HG03039 (cell line): Measurements from ENCODE around the gene IDUA.

Experiments used
- ATAC-seq: cut with Tn5 transposase; IDR thresholded peaks from one replicate; pipeline ENCODE4 v1.9.1; 2021; ENCODE audit warnings: mild to moderate bottlenecking, moderate library complexity; ENCODE audit not compliant: unreplicated experiment

IDUA gene

DNA sequence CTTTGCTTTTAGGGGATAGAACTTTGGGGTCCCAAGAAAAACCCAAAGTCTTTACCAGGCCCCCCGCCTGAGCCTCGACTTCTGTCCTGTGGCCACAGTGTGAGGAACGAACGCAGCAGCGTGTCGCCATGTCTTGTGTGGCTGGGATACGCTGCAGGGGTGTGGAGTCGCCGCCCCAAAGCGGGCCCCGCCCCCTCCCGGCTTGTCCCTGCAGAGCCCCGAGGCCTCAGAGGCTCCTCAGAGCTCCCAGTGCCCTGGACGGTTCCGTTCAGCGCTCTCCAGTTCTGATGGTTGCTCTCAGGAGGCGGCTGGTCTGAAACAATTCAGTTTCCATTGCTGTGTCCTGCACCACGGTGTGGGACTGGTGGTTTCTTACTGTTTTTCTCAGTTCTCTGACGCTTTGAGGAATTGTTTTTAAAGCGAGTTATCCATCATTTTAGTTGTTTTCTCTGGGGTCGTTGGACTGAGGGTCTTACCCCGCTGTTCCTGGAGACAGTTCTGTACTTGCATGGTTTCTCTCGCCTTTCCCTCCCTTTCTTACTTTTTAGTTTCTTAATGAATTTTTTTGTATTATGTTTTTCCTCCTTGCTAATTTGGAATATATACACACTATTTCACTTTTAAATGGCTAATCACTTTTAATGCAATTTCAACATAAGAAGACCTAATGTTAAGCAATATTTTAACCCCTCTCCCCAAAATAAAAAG, 1.6 kb upstream of the IDUA start:
- ATAC-seq: no peak

DNA sequence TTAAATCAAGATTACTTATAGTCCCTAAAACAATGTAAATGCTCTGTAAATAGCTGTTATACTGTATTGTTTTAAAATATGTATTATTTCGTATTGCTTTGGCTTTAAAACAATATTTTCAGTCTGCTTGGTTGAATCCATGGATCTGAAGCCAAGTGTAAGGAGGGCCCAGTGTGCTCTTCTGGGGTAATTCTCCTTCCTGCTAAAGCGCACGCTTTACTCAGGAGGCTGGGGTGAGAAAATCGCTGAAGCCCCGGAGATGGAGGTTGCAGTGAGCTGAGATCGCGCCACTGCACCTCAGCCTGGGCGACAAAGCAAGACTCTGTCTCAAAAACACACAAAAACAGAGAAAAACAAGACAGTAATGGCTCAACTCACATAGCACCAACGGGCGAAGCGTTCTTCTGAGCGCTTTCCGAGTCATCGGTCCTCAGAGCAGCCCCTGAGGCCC, 391 bp upstream of the IDUA start:
- ATAC-seq: no peak

DNA sequence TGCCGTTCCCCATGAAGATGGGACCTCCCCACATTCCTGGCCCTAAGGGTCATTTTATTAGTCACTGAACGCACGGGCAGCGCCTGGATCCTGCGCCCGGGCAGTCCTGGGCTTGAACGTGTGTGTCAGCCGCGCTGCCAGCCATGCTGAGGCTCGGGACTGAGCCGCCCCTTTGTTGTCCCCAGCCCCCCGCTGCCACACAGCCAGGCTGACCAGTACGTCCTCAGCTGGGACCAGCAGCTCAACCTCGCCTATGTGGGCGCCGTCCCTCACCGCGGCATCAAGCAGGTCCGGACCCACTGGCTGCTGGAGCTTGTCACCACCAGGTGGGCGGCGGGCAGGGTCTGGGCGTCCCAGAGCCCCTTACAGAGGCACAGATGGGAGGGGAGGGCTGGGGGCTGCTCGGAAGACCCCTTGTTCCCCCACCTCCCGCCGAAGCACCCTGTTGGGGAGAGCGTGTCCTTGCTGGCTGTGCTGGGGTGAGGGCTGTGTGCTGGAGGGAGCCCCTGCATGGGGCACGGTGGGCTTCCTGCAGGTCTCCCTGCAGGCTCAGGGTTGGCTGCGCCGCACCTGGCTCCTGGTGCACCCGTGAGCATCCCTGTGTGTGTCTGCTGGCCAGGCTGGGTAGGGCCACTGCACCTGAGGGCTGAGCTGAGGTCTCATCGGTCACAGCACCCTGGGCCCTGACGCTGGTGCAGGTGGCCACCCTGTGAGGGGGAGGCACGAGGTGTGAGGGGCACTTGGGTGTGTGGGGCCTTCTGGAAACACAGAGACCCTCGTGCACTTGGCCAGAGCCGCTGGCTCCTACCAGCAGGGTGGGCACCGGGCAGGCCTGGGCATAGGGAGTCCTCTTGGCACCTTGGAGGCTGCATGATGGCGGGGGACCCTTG, 1.0 kb downstream of the IDUA start:
- no peak for ATAC-seq

DNA sequence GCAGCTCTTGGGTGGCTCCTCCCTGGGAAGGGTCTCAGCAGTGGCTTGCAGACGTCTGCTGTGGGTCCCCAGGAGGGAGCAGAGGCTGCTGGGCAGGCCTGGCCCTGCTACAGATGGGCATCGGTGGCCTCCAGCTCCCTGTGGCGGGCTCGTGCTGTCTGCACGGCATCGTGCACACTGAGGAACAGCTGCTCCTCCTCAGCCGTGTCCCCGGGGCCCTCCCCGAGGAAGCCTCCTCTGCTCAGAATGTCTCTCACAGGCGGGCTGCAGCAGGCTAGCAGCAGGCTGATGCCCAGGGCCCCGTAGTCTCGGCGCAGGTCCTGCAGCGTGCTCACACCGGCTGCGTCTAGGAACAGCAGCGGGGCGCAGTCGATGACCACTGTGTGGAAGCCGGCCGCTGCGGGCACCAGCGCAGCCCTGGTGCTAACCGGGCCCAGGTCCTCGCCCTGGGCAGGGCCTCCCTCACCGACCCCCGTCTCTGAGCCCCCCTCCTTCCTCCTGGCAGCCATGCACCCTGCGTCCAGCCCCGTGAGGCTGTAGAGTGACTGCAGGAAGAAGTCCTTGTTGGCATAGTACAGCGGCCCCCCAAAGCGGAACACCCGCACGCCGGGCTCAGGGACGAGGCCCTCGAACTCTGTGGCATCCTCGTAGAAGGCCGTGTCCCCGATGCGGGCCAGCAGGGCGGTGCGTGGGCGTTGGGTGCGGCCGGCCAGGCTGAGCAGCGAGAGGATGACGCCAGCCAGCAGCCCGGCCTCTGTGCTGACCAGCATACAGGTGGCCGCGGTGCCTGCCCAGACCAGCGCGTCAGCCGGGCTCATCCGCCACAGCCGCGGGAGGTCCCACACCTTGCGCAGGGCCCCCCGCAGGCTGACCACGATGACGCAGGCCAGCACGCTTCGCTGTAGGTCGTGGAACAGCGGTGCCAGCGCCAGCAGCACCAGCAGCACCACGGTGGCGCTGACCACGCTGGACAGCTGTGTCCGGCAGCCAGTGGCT, 2.2 kb downstream of the IDUA start:
- no peak for ATAC-seq

DNA sequence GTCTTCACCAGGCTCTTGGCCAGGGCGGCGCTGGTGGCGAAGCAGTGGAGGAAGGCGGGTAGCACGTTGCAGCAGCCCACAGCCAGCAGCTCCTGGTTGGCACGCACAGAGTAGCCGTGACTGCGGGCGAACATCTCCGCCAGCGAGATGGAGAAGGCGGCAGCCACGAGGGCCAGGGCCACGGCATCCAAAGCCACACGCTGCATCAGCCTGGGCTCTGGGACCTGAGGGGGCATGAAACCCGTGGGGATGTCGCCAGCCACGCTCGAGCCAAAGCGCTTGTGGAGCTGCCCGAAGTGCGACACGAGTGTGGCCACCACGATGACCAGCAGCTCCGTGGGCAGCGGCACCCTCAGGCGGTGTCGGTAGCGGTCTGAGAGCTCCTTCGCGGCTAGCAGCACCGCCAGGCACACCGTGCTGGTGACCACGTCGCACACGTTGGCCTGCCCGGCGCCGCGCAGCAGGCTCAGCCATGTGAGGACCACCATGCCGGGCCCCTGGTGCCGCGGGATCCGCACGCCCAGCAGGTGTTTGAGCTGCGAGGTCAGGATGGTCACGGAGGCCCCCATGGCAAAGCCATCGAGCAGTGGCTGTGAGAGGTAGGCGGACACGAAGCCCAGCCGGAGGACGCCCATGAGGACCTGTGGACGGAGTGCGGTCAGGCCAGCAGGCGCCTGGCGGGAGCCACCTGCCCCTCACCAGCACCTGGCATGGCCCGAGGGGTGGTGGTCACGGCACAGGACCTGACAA, 3.1 kb downstream of the IDUA start:
- no peak for ATAC-seq

DNA sequence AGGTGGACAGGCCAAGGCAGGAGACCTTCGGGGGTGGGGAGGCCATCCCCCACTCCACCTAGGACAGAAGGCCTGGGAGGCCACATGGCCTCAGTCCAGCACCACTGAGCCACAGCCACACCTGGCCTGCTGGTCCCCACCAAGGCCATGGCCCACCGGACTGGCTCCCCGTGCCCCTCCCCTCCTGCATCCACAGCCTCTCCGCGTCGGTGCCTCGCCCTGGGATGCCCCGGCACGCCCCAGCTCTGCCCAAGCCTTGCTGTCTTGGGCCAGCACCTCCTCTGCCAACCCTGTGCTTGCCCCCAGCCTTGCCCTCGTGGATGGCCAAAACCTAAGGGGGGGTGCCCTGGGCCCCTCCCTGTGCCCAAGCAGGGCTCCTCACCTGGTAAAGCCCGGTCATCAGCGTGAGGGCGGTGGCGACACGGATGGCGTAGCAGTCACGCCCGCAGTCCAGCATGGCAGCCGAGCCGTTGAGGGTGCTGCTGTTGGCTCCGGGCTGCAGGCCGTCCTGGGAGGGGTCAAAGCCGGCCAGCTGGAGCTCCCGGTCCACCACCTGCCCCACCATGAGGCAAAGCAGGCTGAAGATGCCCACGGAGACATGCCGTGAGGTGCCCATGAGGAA, 4.0 kb downstream of the IDUA start:
- ATAC-seq: no peak

DNA sequence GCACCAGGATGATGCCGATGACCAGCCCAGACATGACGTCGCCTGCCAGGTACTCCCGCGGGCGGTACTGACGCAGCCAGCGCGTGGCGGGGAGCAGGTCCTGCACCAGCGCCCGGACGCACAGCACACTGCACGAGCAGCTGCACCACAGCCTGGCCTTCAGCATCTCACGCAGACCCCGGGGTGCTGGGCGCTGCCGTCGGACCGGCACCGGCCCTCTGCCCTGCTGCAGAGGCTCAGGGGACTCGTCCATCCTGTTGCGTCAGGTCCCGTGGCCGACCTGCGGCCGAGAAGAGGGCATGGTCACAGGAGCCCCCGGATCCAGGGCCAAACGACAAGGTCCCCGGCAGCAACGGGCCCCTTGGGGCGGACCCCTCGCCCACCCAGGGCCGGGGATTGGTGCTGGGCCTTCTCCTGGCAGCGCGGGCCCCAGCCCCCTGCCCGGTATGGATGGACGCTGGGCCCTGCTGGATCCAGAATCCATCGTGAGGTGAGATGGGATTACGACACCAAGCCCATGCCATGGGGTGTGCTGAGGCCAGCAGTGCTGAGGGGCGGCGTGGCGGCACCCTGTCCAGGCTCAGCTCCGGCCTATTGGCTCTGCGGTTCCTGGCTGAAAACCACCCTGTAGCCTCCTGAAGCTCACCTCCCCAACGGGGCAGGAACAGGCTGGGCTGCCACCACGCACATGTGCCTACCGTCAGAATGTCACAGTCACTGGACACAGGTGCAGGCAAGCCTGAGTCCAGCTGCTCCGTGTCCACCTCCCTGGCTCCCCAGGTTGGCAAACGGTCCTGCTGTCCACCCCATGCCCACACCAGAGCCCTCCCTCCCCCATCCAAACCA, 4.8 kb downstream of the IDUA start:
- ATAC-seq: no peak

DNA sequence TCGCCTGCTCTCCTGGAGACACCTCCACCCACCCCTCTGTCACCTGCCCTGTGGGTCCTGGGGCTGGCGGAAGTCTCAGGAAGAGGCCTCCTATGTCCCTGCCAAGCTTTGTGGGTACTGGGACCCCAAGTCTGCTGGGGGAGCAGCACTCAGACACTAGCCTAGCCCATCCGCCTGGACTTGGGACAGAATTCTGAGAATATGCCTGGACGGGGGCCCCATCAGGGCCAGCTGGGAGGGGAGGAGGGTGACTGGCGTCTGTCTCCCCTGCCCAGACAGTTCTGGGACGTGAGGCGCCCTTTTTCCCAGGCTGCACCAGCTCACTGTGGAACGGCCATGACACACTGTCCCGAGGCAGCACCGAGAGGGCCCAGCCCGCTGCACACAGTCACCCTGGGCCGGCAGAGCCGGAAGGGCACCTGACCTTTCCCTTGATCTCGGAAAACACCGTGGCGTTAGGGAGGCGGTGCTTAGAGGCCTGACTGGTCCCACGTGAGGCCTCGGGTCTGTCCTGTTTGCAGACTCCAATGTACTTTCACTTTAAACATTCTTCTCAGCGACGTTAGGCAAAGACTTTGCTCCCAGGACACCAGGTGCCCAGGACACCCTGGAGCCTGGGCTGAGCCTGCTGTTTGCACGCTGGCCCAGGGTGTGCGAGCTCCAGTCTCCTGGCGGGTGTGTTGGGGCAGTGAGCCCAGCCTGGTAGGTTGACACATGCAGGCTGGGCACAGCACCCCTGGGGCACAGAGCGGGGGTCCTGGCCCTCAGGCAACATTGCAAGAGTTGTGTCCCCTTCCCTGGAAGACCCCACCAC, 5.7 kb downstream of the IDUA start:
- ATAC-seq: no peak

DNA sequence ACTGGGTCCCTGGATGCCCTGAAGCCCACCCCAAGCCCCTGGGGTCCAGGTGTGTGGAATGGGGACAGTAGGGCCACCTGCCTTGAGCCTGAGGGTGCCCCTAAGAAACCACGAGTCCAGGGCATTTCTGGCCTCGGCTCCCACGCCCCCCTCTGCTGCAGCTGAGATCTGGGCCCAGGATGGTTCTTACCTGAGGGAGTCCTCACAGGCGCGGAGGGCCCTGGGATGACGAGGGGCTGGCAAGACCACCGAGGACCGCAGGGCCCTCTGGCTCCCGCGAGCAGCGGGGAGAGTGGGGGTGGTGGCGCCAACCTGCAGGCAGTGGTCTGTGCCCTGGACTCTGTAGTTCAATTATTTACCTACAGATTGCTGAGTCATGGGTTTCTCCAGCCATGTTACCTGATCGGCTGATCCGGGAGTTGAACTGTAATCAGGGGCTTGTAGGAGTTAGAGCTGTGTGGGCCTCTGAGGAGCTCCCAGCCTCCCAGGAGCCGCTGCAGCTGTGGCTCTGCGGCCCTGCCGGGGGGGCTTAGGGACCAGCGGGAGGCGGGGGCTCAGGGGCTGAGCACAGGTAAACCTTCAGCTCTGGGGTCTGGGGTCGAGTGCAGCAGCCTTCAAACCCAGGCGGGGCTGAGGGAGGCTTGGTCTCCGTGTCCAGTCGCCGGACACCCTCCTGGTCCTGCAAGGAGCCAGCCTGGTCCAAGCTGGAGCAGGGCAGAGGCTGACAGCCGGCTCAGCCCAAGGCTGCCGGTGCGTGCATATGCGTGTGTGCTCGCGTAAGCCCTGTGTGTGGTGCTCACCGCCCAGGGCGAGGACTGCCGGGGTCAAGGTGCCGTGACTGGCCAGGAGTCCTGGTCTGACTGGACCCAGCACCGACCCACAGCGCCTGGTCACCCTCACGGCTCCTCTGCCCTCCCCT, 6.5 kb downstream of the IDUA start, which contains the start of gene SLC26A1:
TSS of gene SLC26A1 (minus strand) at position 294 of the 919 bp plus-strand sequence. CDS start 1,701 bp downstream, outside the sequence.
- no peak for ATAC-seq

DNA sequence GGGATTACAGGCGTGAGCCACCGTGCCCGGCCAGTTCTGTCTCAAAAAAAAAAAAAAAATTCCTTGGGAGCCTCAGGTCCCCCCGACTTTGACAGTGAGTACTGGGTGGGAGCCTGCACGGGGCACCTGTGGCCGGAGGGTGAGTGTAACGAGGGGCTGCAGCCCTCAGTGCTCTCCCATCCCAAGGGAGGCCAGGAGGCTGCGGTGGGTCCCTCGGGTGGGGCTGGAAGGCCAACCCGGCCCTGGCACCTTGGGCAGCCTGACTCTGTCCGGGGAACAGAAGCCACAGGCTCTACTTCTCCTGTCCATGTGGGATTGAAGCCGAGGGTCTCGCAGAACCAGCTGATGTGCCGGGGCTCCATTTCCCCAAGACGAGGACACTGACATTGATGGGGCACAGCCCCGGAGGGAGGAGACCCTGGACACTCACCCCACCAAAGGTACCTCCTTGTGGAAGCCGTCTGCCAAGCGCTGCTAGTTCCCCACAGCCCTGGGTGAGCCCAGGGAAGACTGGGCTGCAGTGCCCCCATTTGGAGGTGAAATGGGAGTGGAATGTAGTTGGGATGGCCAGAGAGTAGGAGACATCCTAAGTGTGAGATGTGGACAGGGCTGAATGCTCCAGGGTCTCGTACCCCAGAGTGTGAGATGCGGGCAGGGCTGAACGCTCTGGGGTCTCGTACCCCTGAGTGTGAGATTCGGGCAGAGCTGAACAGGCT, 8.6 kb downstream of the IDUA start:
- no peak for ATAC-seq

DNA sequence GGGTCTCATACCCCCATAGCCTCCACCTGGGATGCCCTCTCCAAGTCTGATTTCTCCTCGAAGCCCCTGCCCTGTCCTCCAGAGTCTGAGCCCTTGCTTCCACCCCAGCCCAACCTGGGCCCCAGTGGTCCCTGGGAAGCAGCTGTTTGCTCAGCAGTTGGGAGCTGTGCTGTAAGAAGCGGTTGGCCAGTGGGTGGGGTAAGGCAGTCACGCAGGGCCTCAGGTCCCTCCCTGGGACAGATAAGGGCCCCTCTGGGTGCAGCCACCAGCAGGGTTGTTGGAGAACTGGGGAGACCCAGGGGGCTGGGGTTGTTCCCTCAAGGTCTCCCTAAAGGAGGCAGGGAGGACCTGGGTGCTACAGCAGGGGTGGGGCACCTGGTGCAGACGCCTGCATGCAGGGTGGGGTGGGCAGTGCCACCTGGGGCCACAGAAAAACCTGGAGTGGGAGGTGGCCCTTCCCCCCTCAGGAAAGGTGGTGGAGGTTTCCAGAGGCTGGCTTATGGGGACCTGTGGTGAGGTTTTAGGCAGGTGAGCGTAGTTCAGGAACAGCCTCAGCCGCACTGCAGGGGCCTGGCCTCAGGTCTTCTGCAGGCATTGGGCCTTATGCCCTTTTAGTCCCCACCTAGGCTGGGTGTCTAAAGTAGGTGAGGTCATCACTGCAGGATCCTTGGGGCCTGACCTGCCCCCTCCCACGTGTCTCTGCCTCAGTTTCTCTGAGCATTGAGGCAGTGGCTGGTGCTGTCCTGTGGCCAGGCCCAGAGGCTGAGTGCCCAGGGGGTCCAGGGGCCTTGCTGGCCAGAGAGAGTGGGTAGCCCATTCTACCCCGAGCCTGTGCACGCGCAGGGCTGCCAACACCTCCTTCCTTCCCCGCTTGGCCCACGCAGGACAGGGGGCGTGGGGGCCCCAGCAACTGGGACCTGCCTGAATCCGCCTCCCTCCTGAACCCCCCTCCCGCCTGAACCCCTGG, 9.5 kb downstream of the IDUA start:
- ATAC-seq: no peak

DNA sequence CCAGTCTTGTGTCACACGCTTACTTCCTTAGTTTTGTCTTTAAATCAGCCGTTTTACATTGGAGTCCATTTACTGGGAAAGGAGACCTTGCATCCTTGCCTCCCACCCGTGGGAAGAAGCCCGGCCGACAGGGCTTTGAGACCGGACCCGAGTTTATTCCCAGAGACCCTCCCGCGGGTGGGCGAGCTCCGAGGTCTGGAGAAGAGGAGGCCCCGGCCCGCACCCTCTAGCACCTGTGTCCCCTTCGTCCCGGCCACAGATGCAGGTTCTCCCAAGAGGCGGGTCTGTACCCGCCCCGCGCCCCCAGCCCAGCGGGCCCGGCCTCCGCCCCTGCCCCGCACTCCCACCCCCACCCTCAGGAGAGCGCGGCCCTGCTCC, 10.1 kb downstream of the IDUA start:
- ATAC-seq: no peak

DNA sequence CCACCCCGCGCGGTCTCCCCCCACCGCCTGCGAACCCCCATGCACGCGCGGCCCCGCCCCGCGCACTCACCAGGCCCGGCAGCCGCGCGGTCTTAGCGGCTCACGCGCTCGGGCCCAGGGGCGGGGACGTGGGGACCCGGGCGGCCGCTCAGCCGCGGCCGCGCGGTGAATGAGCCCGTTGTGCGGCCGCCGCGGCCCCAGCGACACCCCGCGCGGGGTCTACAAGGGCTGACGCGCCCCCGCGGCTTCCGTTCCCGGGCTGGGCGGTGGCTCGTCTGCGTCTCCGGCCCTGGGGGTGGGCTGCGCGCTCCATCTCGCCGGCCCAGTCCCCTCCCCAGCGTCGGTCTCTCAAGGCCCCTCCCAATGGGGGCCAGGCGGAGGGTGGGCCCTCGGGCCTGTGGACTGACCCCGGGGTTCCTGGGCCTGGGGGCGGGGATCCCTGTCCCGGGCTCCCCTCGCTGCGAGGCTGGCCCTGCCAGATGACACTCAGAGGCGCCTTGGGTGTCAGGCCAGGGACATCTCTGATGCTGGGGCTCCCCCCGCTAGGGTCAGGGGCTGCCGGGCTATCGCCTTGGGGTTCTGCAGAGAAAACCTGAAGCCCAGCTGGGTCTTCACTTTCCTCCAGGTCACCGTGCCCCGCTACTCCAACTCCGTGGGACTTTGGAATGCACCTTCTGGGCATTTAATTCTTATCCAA, 10.7 kb downstream of the IDUA start:
- ATAC-seq: no peak

DNA sequence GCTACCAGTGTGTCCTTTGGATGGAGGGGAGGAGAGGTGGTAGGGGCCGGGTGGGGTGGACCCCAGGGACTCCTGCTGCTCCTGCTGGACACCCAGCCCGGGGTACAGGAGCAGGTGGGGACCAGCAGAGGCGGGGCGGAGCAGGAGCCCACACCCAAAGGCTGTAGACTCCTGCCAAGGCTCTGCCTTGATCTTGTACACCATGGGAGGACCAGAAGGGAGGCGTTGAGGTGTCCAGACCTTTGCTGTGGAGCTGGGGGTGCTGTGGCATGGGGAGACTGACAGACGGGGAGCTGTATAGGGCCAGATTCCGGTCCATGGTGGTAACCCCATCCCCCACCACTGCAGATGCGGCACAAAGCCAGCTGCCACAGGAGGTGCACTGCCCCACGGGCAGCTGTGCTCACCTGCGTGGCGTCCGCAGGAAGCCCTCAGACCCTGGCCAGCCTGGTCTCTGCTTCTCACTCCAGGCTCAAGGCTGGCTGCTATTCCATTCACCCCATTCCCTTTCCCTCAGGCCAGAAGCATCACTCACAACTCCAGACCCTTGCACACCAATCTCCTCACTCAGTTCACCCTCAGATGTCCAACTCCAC, 11.3 kb downstream of the IDUA start:
- no peak for ATAC-seq
